ENCODE measurements around the gene ITIH3. TPM values are rescaled to one million over a fixed set of nuclear protein-coding genes. Genes with fewer than 3 reads are reported as not detected.

ITIH3 gene
- total and polyA plus RNA-seq, 10 of the 15 experiments (the other 5 are each of a cell fraction or from before 2014, with no cell fraction given), result 0.07 to 0.17 (median 0.15) TPM; not detected in 7

GRCh38 chr3:52847726-52848125, 53.1 kb downstream of the ITIH3 start (continued):
- TF ChIP-seq SUPT20H (IDR thresholded peaks at IDR 0.05; ENCODE audit: borderline replicate concordance, control insufficient read depth, low read depth, low read length) (no peak), SREBF1 (IDR thresholded peaks at IDR 0.05; ENCODE audit: low read length) (no peak), HDAC6 (IDR thresholded peaks at IDR 0.05; ENCODE audit: unreplicated experiment) (no peak), TARDBP (IDR thresholded peaks at IDR 0.05; ENCODE audit: borderline replicate concordance) (no peak), RB1 (IDR thresholded peaks at IDR 0.05; ENCODE audit: borderline replicate concordance) (no peak), RBBP5 (conservative IDR thresholded peaks at IDR 0.05) (no peak)
- TF ChIP-seq, protein P1, sequence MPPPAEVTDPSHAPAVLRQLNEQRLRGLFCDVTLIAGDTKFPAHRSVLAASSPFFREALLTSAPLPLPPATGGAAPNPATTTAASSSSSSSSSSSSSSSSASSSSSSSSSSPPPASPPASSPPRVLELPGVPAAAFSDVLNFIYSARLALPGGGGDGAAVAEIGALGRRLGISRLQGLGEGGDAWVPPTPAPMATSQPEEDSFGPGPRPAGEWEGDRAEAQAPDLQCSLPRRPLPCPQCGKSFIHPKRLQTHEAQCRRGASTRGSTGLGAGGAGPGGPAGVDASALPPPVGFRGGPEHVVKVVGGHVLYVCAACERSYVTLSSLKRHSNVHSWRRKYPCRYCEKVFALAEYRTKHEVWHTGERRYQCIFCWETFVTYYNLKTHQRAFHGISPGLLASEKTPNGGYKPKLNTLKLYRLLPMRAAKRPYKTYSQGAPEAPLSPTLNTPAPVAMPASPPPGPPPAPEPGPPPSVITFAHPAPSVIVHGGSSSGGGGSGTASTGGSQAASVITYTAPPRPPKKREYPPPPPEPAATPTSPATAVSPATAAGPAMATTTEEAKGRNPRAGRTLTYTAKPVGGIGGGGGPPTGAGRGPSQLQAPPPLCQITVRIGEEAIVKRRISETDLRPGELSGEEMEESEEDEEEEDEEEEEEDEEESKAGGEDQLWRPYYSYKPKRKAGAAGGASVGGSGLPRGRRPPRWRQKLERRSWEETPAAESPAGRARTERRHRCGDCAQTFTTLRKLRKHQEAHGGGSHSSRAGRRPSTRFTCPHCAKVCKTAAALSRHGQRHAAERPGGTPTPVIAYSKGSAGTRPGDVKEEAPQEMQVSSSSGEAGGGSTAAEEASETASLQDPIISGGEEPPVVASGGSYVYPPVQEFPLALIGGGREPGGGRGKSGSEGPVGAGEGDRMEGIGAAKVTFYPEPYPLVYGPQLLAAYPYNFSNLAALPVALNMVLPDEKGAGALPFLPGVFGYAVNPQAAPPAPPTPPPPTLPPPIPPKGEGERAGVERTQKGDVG (CRISPR knock-in tag; IDR thresholded peaks at IDR 0.05), result no peak

DNA sequence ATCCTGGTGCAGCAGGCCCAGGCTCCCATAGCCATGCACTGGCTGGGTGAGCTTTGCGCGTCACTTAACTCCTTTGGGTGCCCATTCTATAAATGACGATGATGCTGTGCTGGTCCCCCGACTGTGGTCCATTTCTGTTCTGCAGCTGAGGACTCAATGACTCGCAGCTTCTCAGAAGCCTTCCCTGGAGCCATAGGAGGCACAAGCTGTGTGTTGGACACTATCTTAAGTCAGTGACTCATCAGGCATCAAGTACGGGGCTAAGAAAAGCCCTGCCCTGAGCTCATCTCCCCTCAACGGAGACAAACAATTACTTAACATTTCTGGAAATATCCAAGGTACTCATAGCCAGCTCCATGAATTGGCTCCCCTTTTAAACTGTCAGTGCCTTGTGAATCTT, 54.0 kb downstream of the ITIH3 start:
- DNase-seq (ENCODE audit: low read depth, low spot score) (no peak), FAIRE-seq (no peak), ATAC-seq (no peak)
- H3K9ac ChIP-seq (ENCODE audit: control insufficient read depth, insufficient read depth, low read length), result no peak overlapping the region
- SMC1A ChIA-PET (ENCODE audit: uncharacterized antibody, unreplicated experiment), result interaction anchor here (1.3 to 2.6 kb wide), 4 partner anchors 45 to 262 kb away, joined by 3 to 12 read pairs (median 4); no protein-coding TSS in a partner anchor
- H3K4me2 ChIP-seq (ENCODE audit: control insufficient read depth, insufficient read depth), result no peak overlapping the region
- POLR2A ChIA-PET, result no interaction called here
- no peak for TF ChIP-seq PAX8 (IDR thresholded peaks at IDR 0.05)
- no TSS peak for BruUV-seq (replicated peaks)
- no peak overlapping the region for H2AFZ ChIP-seq (ENCODE audit: control insufficient read depth, low read depth, low read length)
- H3K4me3 ChIP-seq, result no peak overlapping the region
- in situ Hi-C loops (cut with MboI) (loop anchor here (10.0 kb wide), 1 partner anchor 226 kb away; no protein-coding TSS in a partner anchor), intact Hi-C loops (cut with micrococcal nuclease; ENCODE audit: unreplicated experiment) (no loop called here)
- no peaks in the 10 kb centered on the region for H3K9me3 ChIP-seq (replicated peaks; ENCODE audit: control insufficient read depth, insufficient read depth, low read length)
- no peak overlapping the region for H3K27ac ChIP-seq (ENCODE audit: control insufficient read depth, insufficient read depth)
- H3K27me3 ChIP-seq (replicated peaks in 1 of 2; ENCODE audit: control insufficient read depth in 2 of 2, insufficient read depth in 2 of 2, low read length in 1 of 2), result no peaks in the 10 kb centered on the region
- RAD21 ChIA-PET (ENCODE audit: unreplicated experiment), result interaction anchor here (0.6 to 1.4 kb wide), 3 partner anchors 10 to 147 kb away, joined by 3 to 4 read pairs (median 3); no protein-coding TSS in a partner anchor
- CTCF ChIA-PET, result interaction anchor here (1.0 to 2.4 kb wide), 10 partner anchors 9 to 138 kb away, joined by 3 to 11 read pairs (median 4); partner anchors contain the start of gene STIMATE
- H3K79me2 ChIP-seq (ENCODE audit: control insufficient read depth, insufficient read depth, low read length), result no peaks in the 10 kb centered on the region
- WGBS (ENCODE audit: insufficient coverage, insufficient replicate concordance, low lambda C conversion rate, missing lambda C conversion rate), result 74% methylated on average over 7 of the region's 7 CpGs
- peaks cover 13 to 18% of the 10 kb centered on the region in 2 experiments for H3K36me3 ChIP-seq (ENCODE audit: control insufficient read depth in 2 of 2, insufficient read depth in 2 of 2, low read length in 1 of 2)
- H4K20me1 ChIP-seq (ENCODE audit: control insufficient read depth, insufficient read depth), result no peaks in the 10 kb centered on the region
- H3K4me1 ChIP-seq (ENCODE audit: control insufficient read depth, insufficient read depth, low read length), result peaks cover 8% of the 10 kb centered on the region
